RWPE2 (cell line): ENCODE data around the gene DMD.

Experiments
- ATAC-seq: fragments of 200-7000 bp; cut with Tn5 transposase; 3 replicates; pipeline ENCODE4 v1.9.1; 2021; ENCODE audit warnings: low read depth
- DNase-seq: peaks from one replicate; pipeline ENCODE4 v3.0.0-alpha.2; 2020; ENCODE audit warnings: low spot score
- H3K27ac ChIP-seq: fragments of 450-650 bp; 2 replicates; pipeline ENCODE4 v1.5.1; 2017; ENCODE audit warnings: mild to moderate bottlenecking; ENCODE audit not compliant: poor library complexity, severe bottlenecking
- H3K27me3 ChIP-seq: fragments of 250-450 bp; sonication (Bioruptor Pico); 2 replicates; pipeline ENCODE4 v1.5.1; 2021; ENCODE audit warnings: mild to moderate bottlenecking, moderate library complexity; ENCODE audit not compliant: insufficient read depth, poor library complexity, severe bottlenecking
- H3K36me3 ChIP-seq: fragments of 250-450 bp; sonication (Bioruptor Pico); 2 replicates; pipeline ENCODE4 v1.5.1; 2020; ENCODE audit warnings: low read depth, mild to moderate bottlenecking, moderate library complexity
- H3K4me1 ChIP-seq: fragments of 250-450 bp; sonication (Bioruptor Pico); 2 replicates; pipeline ENCODE4 v1.5.1; 2021; ENCODE audit warnings: mild to moderate bottlenecking, moderate library complexity; ENCODE audit not compliant: insufficient read depth, poor library complexity, severe bottlenecking
- H3K4me3 ChIP-seq: fragments of 250-450 bp; sonication (Bioruptor Pico); 2 replicates; pipeline ENCODE4 v1.5.1; 2021; ENCODE audit warnings: mild to moderate bottlenecking, moderate library complexity; ENCODE audit not compliant: severe bottlenecking
- H3K9me3 ChIP-seq: fragments of 250-450 bp; sonication (Bioruptor Pico); 2 replicates; pipeline ENCODE4 v1.5.1; 2021; ENCODE audit warnings: mild to moderate bottlenecking, moderate library complexity; ENCODE audit not compliant: severe bottlenecking
- TF ChIP-seq, protein P1 (sequence below): fragments of 450-650 bp; IDR thresholded peaks from one replicate; pipeline ENCODE4 v1.5.1; 2017; ENCODE audit warnings: mild to moderate bottlenecking, moderate library complexity; ENCODE audit not compliant: poor library complexity, severe bottlenecking

Gene DMD

DNA sequence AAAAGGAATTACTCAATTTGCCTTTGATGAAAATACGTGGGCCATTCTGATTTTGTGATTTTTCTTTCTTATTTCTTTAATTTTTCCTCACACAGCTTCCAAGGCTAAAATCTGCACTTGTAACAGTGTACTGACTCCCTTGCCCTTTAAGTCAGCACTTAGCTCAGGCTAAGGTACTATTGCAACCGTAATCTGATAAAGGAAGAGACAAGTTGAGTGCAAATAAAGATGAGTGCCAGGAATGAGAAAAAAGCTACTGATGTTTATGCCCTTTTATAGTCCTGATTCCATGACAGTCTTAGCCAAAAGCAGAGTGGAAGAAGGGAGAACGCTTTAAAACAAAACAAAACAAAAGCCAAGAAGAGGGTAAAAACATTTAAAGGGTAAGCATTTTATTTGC, 6.0 kb downstream of the DMD start:
- no peak overlapping the region for H3K4me3 ChIP-seq
- no peaks in the 10 kb centered on the region for H3K27me3 ChIP-seq
- DNase-seq (no peak), ATAC-seq (peak; percentile 40; the same call in 1 of the 3 replicates)
- H3K27ac ChIP-seq, result peak overlapping the region; percentile 46
- no peaks in the 10 kb centered on the region for H3K4me1 ChIP-seq
- H3K36me3 ChIP-seq, result no peaks in the 10 kb centered on the region
- H3K9me3 ChIP-seq, result no peaks in the 10 kb centered on the region
- TF ChIP-seq, protein P1, sequence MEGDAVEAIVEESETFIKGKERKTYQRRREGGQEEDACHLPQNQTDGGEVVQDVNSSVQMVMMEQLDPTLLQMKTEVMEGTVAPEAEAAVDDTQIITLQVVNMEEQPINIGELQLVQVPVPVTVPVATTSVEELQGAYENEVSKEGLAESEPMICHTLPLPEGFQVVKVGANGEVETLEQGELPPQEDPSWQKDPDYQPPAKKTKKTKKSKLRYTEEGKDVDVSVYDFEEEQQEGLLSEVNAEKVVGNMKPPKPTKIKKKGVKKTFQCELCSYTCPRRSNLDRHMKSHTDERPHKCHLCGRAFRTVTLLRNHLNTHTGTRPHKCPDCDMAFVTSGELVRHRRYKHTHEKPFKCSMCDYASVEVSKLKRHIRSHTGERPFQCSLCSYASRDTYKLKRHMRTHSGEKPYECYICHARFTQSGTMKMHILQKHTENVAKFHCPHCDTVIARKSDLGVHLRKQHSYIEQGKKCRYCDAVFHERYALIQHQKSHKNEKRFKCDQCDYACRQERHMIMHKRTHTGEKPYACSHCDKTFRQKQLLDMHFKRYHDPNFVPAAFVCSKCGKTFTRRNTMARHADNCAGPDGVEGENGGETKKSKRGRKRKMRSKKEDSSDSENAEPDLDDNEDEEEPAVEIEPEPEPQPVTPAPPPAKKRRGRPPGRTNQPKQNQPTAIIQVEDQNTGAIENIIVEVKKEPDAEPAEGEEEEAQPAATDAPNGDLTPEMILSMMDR, result no peak

DNA sequence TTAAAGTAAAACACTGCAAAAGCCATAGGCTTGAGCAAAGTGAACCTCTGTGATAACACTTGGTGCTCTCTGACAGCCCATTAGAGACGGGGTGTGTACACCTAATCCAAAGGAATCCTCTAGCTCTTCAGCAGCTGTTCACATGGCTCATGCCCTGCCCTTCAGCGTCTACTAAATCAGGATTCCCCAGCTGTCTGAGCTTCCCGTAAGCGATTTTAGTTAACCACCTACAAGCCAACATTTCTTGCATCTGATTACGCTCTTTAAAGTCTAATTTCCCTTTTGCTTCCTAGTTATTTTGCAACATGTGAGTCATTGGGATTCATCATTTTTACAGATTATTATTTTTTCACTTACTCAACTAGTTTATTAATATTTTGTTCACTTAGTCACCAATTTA, 6.5 kb downstream of the DMD start:
- H3K4me3 ChIP-seq, result no peak overlapping the region
- TF ChIP-seq, protein P1, result no peak
- ATAC-seq (peak; percentile 85), DNase-seq (no peak)
- no peaks in the 10 kb centered on the region for H3K9me3 ChIP-seq
- H3K27me3 ChIP-seq, result no peaks in the 10 kb centered on the region
- H3K4me1 ChIP-seq, result no peaks in the 10 kb centered on the region
- H3K36me3 ChIP-seq, result no peaks in the 10 kb centered on the region
- H3K27ac ChIP-seq, result peak overlapping the region; percentile 46

DNA sequence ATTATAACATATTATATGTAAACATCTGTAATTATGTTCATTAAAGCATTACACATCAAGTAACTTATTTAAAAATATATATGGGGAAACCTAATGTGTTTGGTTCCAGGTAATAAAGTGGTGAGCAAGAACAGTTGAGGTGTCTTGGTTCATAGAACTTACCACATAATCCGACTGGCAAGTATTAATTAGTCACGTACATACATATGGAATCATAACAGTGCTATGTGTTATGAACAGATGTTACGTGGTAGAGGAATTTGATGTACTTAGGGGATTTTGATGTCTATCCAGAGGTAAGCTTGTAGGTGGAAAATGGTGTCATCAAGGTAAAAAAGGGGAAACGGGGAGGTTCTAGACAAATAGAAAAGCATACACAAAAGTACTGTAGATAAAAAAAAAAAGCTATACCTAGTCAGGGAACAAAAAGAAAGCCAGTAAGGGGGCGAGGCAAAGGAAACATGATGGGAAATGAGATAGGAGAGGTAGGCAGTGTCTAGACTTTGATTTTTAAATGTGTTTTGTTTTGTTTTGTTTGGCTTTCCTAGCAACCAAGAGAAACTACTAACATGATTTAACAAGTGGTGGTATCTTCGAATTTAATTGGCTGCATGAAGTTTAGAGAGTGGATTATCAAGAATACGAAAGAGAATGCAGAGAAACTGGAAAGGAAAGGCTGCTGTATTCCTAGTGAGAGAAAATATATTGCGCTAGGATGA, 12.6 kb downstream of the DMD start:
- Histone ChIP-seq H3K4me3 (no peak overlapping the region), H3K9me3 (no peaks in the 10 kb centered on the region), H3K27ac (no peak overlapping the region), H3K4me1 (no peaks in the 10 kb centered on the region), H3K36me3 (no peaks in the 10 kb centered on the region), H3K27me3 (no peaks in the 10 kb centered on the region)
- DNase-seq (no peak), ATAC-seq (no peak)
- TF ChIP-seq, protein P1, result no peak

DNA sequence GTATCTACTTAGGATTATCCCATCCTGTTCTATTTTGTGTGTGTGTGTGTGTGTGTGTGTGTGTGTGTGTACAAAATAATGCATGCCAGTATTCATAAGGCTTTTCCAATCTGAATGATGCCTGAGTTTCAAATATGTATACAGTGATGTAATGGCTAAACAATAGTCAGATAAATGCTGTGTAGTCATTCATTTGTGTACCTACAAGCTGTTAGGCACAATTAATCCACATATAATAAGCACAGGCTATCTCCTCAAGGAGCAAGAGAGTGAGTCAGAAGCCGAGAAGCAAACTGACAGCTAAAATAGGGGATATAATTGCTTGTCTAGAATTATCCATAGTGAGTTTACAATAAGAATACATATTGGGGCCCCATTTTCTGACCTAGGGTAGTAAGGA, 15.7 kb downstream of the DMD start:
- TF ChIP-seq, protein P1, result no peak
- Histone ChIP-seq H3K4me3 (no peak overlapping the region), H3K4me1 (no peaks in the 10 kb centered on the region), H3K27me3 (no peaks in the 10 kb centered on the region), H3K9me3 (no peaks in the 10 kb centered on the region), H3K36me3 (no peaks in the 10 kb centered on the region), H3K27ac (no peak overlapping the region)
- DNase-seq (no peak), ATAC-seq (no peak)

DNA sequence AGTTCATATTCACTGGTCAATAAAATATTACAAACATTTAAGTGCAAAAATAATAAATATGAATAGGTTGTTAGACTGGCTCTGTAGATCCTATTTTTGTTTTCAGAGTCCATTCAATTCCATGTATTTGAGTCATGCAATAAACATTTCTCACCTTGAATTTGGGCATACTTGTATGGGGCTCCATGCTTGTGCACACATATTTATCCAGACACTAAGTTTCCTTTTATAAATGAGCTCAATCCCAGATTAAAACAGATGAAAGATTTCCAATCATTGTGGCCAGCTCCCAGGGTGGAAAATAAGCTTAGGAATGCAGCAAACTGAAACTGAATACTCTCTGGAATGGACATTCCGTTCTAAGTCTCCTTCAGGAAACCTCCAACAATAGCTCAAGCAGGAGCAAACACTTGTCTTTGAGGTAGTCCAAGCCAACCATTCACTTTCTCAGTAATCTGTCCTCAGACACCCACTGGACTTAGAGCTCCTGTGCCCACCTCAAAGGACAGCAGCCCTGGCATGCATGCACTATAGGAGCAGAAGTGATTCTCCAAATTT, 16.4 kb downstream of the DMD start:
- ATAC-seq (no peak), DNase-seq (no peak)
- Histone ChIP-seq H3K27me3 (no peaks in the 10 kb centered on the region), H3K27ac (no peak overlapping the region), H3K9me3 (no peaks in the 10 kb centered on the region), H3K4me1 (no peaks in the 10 kb centered on the region), H3K36me3 (no peaks in the 10 kb centered on the region), H3K4me3 (no peak overlapping the region)
- TF ChIP-seq, protein P1, result no peak
